Naive thymus-derived CD4-positive, alpha-beta T cell (primary cell): ENCODE results near the gene EHMT1. TPM values are rescaled to one million over a fixed set of nuclear protein-coding genes. Genes with fewer than 3 reads are reported as not detected.

Experiments used
- ATAC-seq: fragments of 150-1000 bp; cut with Tn5 transposase; 2 replicates; pipeline ENCODE4 v1.10.0; 2021; ENCODE audit warnings: mild to moderate bottlenecking, moderate library complexity
- CTCF ChIA-PET: fragments of 350-600 bp; sonication (Branson Sonifier 250); formaldehyde crosslinking; loops from one replicate; lab custom pipeline; 2021; ENCODE audit warnings: antibody characterized with exemption; lab: Charles Lee
- POLR2A ChIA-PET: fragments of 350-600 bp; sonication (Branson Sonifier 250); formaldehyde crosslinking; loops from one replicate; lab custom pipeline; 2021; ENCODE audit warnings: antibody characterized with exemption, inconsistent platforms; lab: Charles Lee
- DNase-seq, 9 donors: peaks; one replicate each; pipeline versions ENCODE4 v3.0.0 to v3.0.0-alpha.2; 2020 to 2022; ENCODE audit warnings: mixed read lengths in 1 of 9
- H3K27ac ChIP-seq: one replicate; pipeline ENCODE4 v1.7.0; 2013; ENCODE audit warnings: mild to moderate bottlenecking, low read depth, low read length, moderate library complexity
- H3K27me3 ChIP-seq, 2 donors: one replicate each; pipeline ENCODE4 v1.7.0; 2013; ENCODE audit warnings: low read length in 2 of 2, mild to moderate bottlenecking in 2 of 2, moderate library complexity in 2 of 2; ENCODE audit not compliant: control insufficient read depth in 2 of 2, insufficient read depth in 2 of 2
- H3K36me3 ChIP-seq, 3 experiments: 1 replicate in 2 of 3; 2 replicates in 1 of 3; pipeline ENCODE4 v1.7.0; 2013; ENCODE audit warnings: low read length in 3 of 3, mild to moderate bottlenecking in 3 of 3, moderate library complexity in 1 of 3; ENCODE audit not compliant: insufficient read depth in 3 of 3, control insufficient read depth in 2 of 3
- H3K4me1 ChIP-seq, 2 donors: one replicate each; pipeline ENCODE4 v1.7.0; 2013; ENCODE audit warnings: low read length in 2 of 2, mild to moderate bottlenecking in 2 of 2, moderate library complexity in 1 of 2; ENCODE audit not compliant: control insufficient read depth in 2 of 2, insufficient read depth in 2 of 2
- H3K4me3 ChIP-seq: 2 replicates; pipeline ENCODE4 v1.7.0; 2013; ENCODE audit warnings: mild to moderate bottlenecking, low read length
- H3K9me3 ChIP-seq, 3 experiments: 1 replicate in 2 of 3; 2 replicates in 1 of 3; pipeline ENCODE4 v1.7.0; 2013; ENCODE audit warnings: low read length in 3 of 3; ENCODE audit not compliant: control insufficient read depth in 2 of 3
- H3K27ac Mint-ChIP-seq, 9 donors: one replicate each; pipeline ENCODE4 v1.8.0; 2020 to 2022; ENCODE audit warnings: mixed read lengths in 9 of 9, mild to moderate bottlenecking in 8 of 9, moderate library complexity in 5 of 9, inconsistent platforms in 2 of 9
- H3K27me3 Mint-ChIP-seq, 5 donors: one replicate each; pipeline ENCODE4 v1.8.0; 2021 to 2022; ENCODE audit warnings: mixed read lengths in 5 of 5, mild to moderate bottlenecking in 1 of 5
- H3K36me3 Mint-ChIP-seq, 5 donors: one replicate each; pipeline ENCODE4 v1.8.0; 2020 to 2022; ENCODE audit warnings: mixed read lengths in 5 of 5, mild to moderate bottlenecking in 3 of 5, inconsistent platforms in 1 of 5
- H3K4me1 Mint-ChIP-seq, 7 donors: one replicate each; pipeline ENCODE4 v1.8.0; 2020 to 2022; ENCODE audit warnings: mixed read lengths in 7 of 7, mild to moderate bottlenecking in 3 of 7, inconsistent platforms in 1 of 7
- H3K4me3 Mint-ChIP-seq, 10 donors: one replicate each; pipeline ENCODE4 v1.8.0; 2020 to 2022; ENCODE audit warnings: mild to moderate bottlenecking in 10 of 10, mixed read lengths in 10 of 10, moderate library complexity in 6 of 10, inconsistent platforms in 2 of 10
- H3K9me3 Mint-ChIP-seq, 11 donors: one replicate each; pipeline ENCODE4 v1.8.0; 2020 to 2022; ENCODE audit warnings: mixed read lengths in 11 of 11, mild to moderate bottlenecking in 4 of 11, inconsistent platforms in 1 of 11, moderate library complexity in 1 of 11
- intact Hi-C, 2 donors: fragments of 100-400 bp; cut with micrococcal nuclease; formaldehyde crosslinking; loops; one replicate each; pipeline ENCODE4 v1.15.1; 2023
- polyA plus RNA-seq, 2 donors: library from polyadenylated mRNA; unstranded; fragments of 300-500 nt; fragmentation: Illumina TruSeq; gene quantifications; one replicate each; pipeline ENCODE4 v1.2.3, GENCODE V29; 2021
- total RNA-seq, 6 experiments: library from RNA in 5 of 6; stranded (reverse) in 5 of 6; gene quantifications; 1 replicate in 5 of 6; 2 replicates in 1 of 6; pipeline ENCODE4 v1.2.3 and lab custom pipeline; 2021 to 2026

The EHMT1 gene
- total and polyA plus RNA-seq, 7 experiments from 2014 or later = 24.7 to 132 (median 112) TPM

GRCh38 chr9:137634016-137634415, 15.2 kb downstream of the EHMT1 start:
- H3K36me3 ChIP-seq = no peaks in the 10 kb centered on the region
- H3K4me1 ChIP-seq = peaks cover 7 to 28% of the 10 kb centered on the region in 2 donors
- Mint-ChIP-seq H3K36me3 (peaks cover 0 to 11% (median 3%) of the 10 kb centered on the region in 5 donors), H3K9me3 (no peaks in the 10 kb centered on the region), H3K4me3 (peak overlapping the region in 1 of 10 donors; percentile 52), H3K27me3 (no peaks in the 10 kb centered on the region), H3K27ac (peak overlapping the region in 3 of 9 donors; percentile 16 to 67 (median 38)), H3K4me1 (peaks cover 34 to 81% (median 55%) of the 10 kb centered on the region in 7 donors)
- DNase-seq (no peak), ATAC-seq (no peak)
- no peaks in the 10 kb centered on the region for H3K27me3 ChIP-seq
- no peak overlapping the region for H3K4me3 ChIP-seq
- intact Hi-C loops = no loop called here
- H3K27ac ChIP-seq = no peak overlapping the region
- ChIA-PET CTCF (no interaction called here), POLR2A (no interaction called here)
- no peaks in the 10 kb centered on the region for H3K9me3 ChIP-seq

DNA sequence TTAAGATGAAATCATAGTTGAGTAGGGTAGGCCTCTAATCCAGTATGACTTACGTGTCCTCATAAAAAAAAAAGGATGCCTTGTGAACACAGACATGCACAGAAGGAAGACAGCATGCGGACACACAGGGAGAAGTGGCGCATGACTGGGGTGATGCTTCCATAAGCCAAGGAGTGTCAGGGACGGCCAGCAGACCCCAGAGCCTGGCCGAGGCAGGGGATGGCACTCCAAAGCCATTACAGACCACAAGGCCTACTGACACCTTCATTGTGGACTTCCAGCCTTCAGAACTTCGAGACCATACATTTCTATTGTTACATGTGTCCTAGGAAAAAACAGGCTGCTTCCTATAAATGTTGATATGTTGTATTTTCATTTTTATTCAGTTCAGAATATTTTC, 19.9 kb downstream of the EHMT1 start:
- peaks cover 0 to 12% (median 0%) of the 10 kb centered on the region in 3 experiments for H3K36me3 ChIP-seq
- H3K4me3 ChIP-seq = peak overlapping the region; percentile 53
- ChIA-PET POLR2A (interaction anchor here (1.3 kb wide), 1 partner anchor 20 kb away, joined by 7 read pairs; the partner anchor contains the start of gene EHMT1), CTCF (no interaction called here)
- DNase-seq (no peak), ATAC-seq (no peak)
- Mint-ChIP-seq H3K36me3 (peaks cover 10 to 28% (median 13%) of the 10 kb centered on the region in 5 donors), H3K27ac (peak overlapping the region; percentile 78 to 93 (median 88)), H3K27me3 (no peaks in the 10 kb centered on the region), H3K4me1 (peaks cover 41 to 75% (median 50%) of the 10 kb centered on the region in 7 donors), H3K4me3 (peak overlapping the region; percentile 64 to 90 (median 84)), H3K9me3 (no peaks in the 10 kb centered on the region)
- H3K27me3 ChIP-seq = no peaks in the 10 kb centered on the region
- H3K4me1 ChIP-seq = peaks cover 13 to 21% of the 10 kb centered on the region in 2 donors
- H3K27ac ChIP-seq = peak overlapping the region; percentile 71
- no peaks in the 10 kb centered on the region for H3K9me3 ChIP-seq
- intact Hi-C loops = loop anchor here (1.0 to 2.0 kb wide), 3 partner anchors 10 to 20 kb away; no protein-coding TSS in a partner anchor

DNA sequence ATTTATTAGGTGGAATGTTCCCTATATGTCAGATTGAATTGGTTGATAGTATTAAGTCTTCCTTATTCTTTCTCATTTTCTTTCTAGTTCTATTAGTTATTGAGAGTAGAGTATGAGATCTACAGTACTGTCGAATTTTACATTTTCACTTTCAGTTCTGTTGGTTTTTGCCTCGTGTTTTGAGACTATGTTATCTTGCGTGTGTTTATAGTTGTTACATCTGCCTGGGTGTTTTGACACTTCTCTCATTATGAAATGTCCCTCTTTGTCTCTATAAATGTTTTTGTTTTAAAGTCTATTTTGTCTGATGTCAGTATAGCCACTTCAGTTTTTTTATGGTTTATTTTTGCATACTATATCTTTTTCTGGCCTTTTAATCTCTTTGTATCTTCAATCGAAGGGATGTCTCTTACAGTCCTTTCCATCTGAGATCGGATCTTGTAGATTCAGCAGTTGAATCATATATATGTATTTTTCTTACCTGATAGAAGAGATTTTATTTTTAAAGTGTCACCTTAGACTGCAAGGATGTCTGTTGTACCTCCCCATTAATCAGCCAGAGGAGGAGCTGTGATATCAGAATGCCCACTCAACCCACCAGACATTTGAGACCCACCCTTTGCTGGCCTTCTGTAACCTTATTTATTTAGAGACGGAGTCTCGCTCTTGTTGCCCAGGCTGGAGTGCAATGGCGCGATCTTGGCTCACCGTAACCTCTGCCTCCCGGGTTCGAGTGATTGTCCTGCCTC, 20.7 kb downstream of the EHMT1 start:
- CTCF ChIA-PET = interaction anchor here (0.6 kb wide), 2 partner anchors 11 to 43 kb away, joined by 3 read pairs; no protein-coding TSS in a partner anchor
- ATAC-seq (peak; percentile 88), DNase-seq (peak in 5 of 9 donors; percentile 19 to 45 (median 28))
- H3K4me1 ChIP-seq = peaks cover 10 to 21% of the 10 kb centered on the region in 2 donors
- intact Hi-C loops = loop anchor here (1.0 to 2.0 kb wide), 3 partner anchors 11 to 19 kb away; no protein-coding TSS in a partner anchor
- peak overlapping the region; percentile 74 to 90 (median 82) for H3K4me3 Mint-ChIP-seq
- peak overlapping the region; percentile 71 for H3K27ac ChIP-seq
- no peaks in the 10 kb centered on the region for H3K9me3 Mint-ChIP-seq
- no peaks in the 10 kb centered on the region for H3K9me3 ChIP-seq
- peak overlapping the region; percentile 53 for H3K4me3 ChIP-seq
- H3K4me1 Mint-ChIP-seq = peaks cover 40 to 71% (median 47%) of the 10 kb centered on the region in 7 donors
- H3K27ac Mint-ChIP-seq = peak overlapping the region; percentile 81 to 93 (median 88)
- peaks cover 13 to 27% (median 16%) of the 10 kb centered on the region in 5 donors for H3K36me3 Mint-ChIP-seq
- H3K27me3 Mint-ChIP-seq = no peaks in the 10 kb centered on the region
- H3K36me3 ChIP-seq = peaks cover 0 to 16% (median 0%) of the 10 kb centered on the region in 3 experiments
- no peaks in the 10 kb centered on the region for H3K27me3 ChIP-seq
- POLR2A ChIA-PET = interaction anchor here (0.8 to 1.1 kb wide), 2 partner anchors 18 to 19 kb away, joined by 3 read pairs; no protein-coding TSS in a partner anchor

- H3K27ac Mint-ChIP-seq = peak overlapping the region in 8 of 9 donors; percentile 49 to 88 (median 72)
- H3K9me3 Mint-ChIP-seq = no peaks in the 10 kb centered on the region
- no peaks in the 10 kb centered on the region for H3K27me3 Mint-ChIP-seq
- ATAC-seq (no peak), DNase-seq (no peak)
- peaks cover 39 to 71% (median 51%) of the 10 kb centered on the region in 7 donors for H3K4me1 Mint-ChIP-seq
- H3K4me3 Mint-ChIP-seq = peak overlapping the region in 4 of 10 donors; percentile 31 to 64 (median 42)
- ChIA-PET CTCF (interaction anchor here (1.0 kb wide), 1 partner anchor 62 kb away, joined by 3 read pairs; the partner anchor contains the start of gene DPH7), POLR2A (no interaction called here)
- Histone ChIP-seq H3K4me1 (peaks cover 10 to 21% of the 10 kb centered on the region in 2 donors), H3K36me3 (peaks cover 0 to 16% (median 0%) of the 10 kb centered on the region in 3 experiments), H3K4me3 (no peak overlapping the region), H3K27me3 (no peaks in the 10 kb centered on the region), H3K27ac (no peak overlapping the region), H3K9me3 (no peaks in the 10 kb centered on the region)
- H3K36me3 Mint-ChIP-seq = peaks cover 13 to 27% (median 16%) of the 10 kb centered on the region in 5 donors
- intact Hi-C loops = no loop called here
These were observed 22.1 kb downstream of the EHMT1 start for GRCh38 chr9:137640862-137641261.

DNA sequence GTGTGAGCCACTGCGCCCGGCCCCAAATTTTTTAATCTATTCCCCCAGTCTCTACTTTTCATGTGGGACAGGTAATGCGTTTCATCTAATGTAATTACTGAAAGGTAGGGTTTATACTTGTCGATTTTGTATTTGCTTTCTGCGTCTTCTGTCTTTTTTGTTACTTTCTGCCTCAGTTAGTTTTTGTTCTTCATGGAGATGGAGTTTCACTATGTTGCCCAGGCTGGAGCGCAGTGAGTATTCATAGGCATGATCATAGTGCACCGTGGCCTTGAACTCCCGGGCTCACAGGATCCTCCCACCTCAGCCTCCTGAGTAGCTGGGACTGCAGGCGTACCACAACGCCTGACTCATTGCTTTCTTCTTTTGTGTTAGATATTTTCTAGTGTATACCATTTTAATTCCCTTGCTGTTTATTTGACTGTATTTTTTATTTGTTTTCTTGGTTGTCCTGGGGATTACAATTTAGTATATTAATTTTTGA, 23.4 kb downstream of the EHMT1 start:
- Mint-ChIP-seq H3K27ac (peak overlapping the region in 4 of 9 donors; percentile 1 to 86 (median 37)), H3K4me3 (peak overlapping the region in 2 of 10 donors; percentile 2 to 49), H3K36me3 (peaks cover 15 to 27% (median 19%) of the 10 kb centered on the region in 5 donors), H3K9me3 (no peaks in the 10 kb centered on the region), H3K27me3 (no peaks in the 10 kb centered on the region), H3K4me1 (peaks cover 43 to 73% (median 60%) of the 10 kb centered on the region in 7 donors)
- Histone ChIP-seq H3K27ac (no peak overlapping the region), H3K9me3 (no peaks in the 10 kb centered on the region), H3K4me3 (no peak overlapping the region), H3K4me1 (peaks cover 10 to 23% of the 10 kb centered on the region in 2 donors), H3K27me3 (no peaks in the 10 kb centered on the region), H3K36me3 (peaks cover 0 to 16% (median 0%) of the 10 kb centered on the region in 3 experiments)
- no peak for ATAC-seq
- ChIA-PET POLR2A (no interaction called here), CTCF (interaction anchor here (0.7 kb wide), 1 partner anchor 36 kb away, joined by 4 read pairs; no protein-coding TSS in a partner anchor)
- no peak for DNase-seq
- intact Hi-C loops = no loop called here

GRCh38 chr9:137642892-137643291, 24.1 kb downstream of the EHMT1 start:
- POLR2A ChIA-PET = no interaction called here
- H3K4me1 Mint-ChIP-seq = peaks cover 51 to 76% (median 63%) of the 10 kb centered on the region in 7 donors
- CTCF ChIA-PET = interaction anchor here (0.7 kb wide), 1 partner anchor 35 kb away, joined by 4 read pairs; no protein-coding TSS in a partner anchor

More at GRCh38 chr9:137642892-137643291, 24.1 kb downstream of the EHMT1 start:
- Histone ChIP-seq H3K9me3 (no peaks in the 10 kb centered on the region), H3K4me3 (no peak overlapping the region), H3K27me3 (no peaks in the 10 kb centered on the region), H3K27ac (no peak overlapping the region), H3K4me1 (peaks cover 10 to 31% of the 10 kb centered on the region in 2 donors), H3K36me3 (peaks cover 0 to 16% (median 0%) of the 10 kb centered on the region in 3 experiments)
- Mint-ChIP-seq H3K27ac (peak overlapping the region in 1 of 9 donors; percentile 54), H3K36me3 (peaks cover 18 to 29% (median 21%) of the 10 kb centered on the region in 5 donors), H3K9me3 (no peaks in the 10 kb centered on the region), H3K27me3 (no peaks in the 10 kb centered on the region), H3K4me3 (no peak overlapping the region)
- intact Hi-C loops = no loop called here
- DNase-seq (no peak), ATAC-seq (no peak)
